ENCODE results near the gene MAP4K1. TPM values are rescaled to one million over a fixed set of nuclear protein-coding genes. Genes with fewer than 3 reads are reported as not detected.
"Not testable (repeated sequence)": the region's sequence is repeated elsewhere in the genome, so short reads cannot be mapped to it uniquely, and the experiment has no call there.

Gene MAP4K1
- total RNA-seq, 2 donors from 2014 or later, result 2.0 to 2.9 TPM

DNA sequence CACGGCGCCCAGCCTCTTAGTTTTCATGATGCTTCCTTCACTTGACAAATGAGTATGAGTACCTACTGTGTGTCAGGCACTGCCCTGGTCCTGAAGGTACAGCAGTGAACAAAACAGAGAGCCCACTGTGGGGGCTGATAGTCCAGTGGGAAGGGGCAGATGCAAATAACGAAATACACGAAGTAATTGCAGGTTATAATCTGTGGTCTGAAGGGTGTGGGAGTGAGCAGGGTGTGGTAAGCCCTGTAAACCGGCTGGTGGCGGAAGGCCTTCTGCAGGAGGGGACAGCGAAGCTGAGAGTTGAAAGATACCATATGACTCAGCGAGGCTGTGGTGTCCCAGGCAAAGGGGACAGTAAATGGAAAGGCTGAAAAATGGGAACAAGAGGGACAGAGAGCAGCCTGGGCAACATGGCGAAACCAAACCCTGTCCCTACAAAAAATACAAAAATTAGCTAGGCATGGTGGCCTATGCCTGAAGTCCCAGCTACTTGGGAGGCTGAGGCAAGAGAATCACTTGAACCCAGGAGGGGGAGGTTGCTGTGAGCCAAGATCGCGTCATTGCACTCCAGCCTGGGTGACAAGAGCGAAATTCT lies 60.5 kb downstream of the MAP4K1 start:
- ATAC-seq (no peak), DNase-seq (no peak)
- Histone ChIP-seq H3K27ac (no peak overlapping the region), H3K4me1 (no peaks in the 10 kb centered on the region), H3K9me3 (no peaks in the 10 kb centered on the region), H3K36me3 (replicated peaks in 1 of 2; ENCODE audit: insufficient read depth in 1 of 2, low read depth in 2 of 2) (no peaks in the 10 kb centered on the region), H3K27me3 (no peaks in the 10 kb centered on the region), H3K4me3 (no peak overlapping the region)
- intact Hi-C loops (cut with DNase I), result no loop called here
- 67% methylated on average over 11 to 12 of the region's 12 CpGs for WGBS, 2 donors
- no peak for TF ChIP-seq POLR2A (IDR thresholded peaks at IDR 0.05)
- TF ChIP-seq, protein P1, sequence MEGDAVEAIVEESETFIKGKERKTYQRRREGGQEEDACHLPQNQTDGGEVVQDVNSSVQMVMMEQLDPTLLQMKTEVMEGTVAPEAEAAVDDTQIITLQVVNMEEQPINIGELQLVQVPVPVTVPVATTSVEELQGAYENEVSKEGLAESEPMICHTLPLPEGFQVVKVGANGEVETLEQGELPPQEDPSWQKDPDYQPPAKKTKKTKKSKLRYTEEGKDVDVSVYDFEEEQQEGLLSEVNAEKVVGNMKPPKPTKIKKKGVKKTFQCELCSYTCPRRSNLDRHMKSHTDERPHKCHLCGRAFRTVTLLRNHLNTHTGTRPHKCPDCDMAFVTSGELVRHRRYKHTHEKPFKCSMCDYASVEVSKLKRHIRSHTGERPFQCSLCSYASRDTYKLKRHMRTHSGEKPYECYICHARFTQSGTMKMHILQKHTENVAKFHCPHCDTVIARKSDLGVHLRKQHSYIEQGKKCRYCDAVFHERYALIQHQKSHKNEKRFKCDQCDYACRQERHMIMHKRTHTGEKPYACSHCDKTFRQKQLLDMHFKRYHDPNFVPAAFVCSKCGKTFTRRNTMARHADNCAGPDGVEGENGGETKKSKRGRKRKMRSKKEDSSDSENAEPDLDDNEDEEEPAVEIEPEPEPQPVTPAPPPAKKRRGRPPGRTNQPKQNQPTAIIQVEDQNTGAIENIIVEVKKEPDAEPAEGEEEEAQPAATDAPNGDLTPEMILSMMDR (IDR thresholded peaks at IDR 0.05), result no peak

DNA sequence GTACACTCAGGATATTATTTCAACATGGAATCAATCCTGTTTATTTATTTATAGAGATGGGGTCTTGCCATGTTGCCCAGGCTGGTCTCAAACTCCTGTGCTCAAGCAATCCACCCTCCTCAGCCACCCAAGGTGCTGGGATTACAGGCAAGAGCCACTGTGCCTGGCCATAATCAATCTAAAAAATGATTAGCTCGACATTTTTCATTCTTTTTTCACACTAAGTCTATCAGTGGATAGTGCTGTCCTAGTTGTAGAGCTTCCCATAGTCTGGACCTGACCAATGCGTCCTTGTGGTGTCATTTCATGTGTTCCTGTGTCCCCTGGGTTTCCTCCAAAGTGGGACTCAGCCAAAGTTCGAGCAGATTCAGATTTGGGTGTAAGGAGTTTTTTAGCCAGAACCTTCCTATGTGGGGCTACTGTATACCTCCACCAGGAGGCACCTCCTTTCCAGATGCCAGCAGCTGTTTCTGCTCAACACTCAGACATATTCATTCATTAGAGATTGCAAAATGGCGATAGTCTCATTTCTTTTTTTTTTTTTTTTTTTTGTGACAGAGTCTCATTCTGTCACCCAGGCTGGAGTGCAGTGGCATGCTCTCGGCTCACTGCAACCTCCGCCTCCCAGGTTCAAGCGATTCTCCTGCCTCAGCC lies 61.1 kb downstream of the MAP4K1 start:
- intact Hi-C loops (cut with DNase I), result no loop called here
- WGBS, 2 donors, result 64 to 68% methylated on average over 7 of the region's 7 CpGs

DNA sequence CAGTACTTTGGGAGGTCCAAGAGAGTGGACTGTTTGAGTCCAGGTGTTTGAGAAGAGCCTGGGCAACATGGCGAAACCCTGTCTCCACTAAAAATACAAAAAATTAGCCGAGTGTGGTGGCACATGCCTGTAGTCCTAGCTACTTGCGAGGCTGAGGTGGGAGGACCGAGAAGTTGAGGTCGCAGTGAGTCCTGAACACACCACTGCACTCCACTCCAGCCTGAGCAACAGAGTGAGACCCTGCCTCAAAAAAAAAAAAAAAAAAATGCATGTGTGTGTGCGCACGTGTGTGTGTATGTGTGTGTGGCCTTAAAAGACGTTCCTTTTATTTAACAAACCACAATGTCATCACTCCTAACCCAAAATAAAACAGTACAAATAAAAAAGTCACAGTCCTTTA lies 62.6 kb downstream of the MAP4K1 start:
- no peak for TF ChIP-seq POLR2A (IDR thresholded peaks at IDR 0.05)
- TF ChIP-seq, protein P1 (IDR thresholded peaks at IDR 0.05), result no peak
- no peak for ATAC-seq

More for the DNA sequence above, 61.1 kb downstream of the MAP4K1 start:
- ATAC-seq (no peak), DNase-seq (no peak)
- Histone ChIP-seq H3K4me1 (no peaks in the 10 kb centered on the region), H3K9me3 (no peaks in the 10 kb centered on the region), H3K4me3 (no peak overlapping the region), H3K27ac (no peak overlapping the region), H3K36me3 (replicated peaks in 1 of 2; ENCODE audit: insufficient read depth in 1 of 2, low read depth in 2 of 2) (no peaks in the 10 kb centered on the region), H3K27me3 (no peaks in the 10 kb centered on the region)
- TF ChIP-seq, protein P1 (IDR thresholded peaks at IDR 0.05), result no peak
- no peak for TF ChIP-seq POLR2A (IDR thresholded peaks at IDR 0.05)

DNA sequence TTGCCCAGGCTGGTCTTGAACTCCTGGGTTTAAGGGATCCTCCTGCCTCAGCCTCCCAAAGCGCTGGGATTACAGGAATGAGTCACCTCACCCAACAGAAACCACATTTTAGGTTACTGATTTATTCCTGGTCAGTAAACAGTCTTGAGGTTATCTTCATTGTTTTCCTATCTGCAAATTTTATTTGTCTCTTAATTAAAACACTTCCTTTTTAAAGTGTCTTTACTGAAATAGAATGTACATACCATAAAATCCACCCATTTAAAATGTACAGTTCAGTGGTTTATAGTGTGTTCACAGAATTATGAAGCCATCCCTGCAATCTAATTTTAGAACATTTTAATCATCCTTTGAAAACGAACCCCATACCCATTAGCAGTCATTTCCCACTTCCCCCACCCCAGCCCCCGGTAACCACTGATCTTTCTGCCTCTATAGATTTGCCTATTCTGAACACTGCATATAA lies 63.0 kb downstream of the MAP4K1 start:
- no peaks in the 10 kb centered on the region for H3K27me3 ChIP-seq
- H3K36me3 ChIP-seq (replicated peaks in 1 of 2; ENCODE audit: insufficient read depth in 1 of 2, low read depth in 2 of 2), result no peaks in the 10 kb centered on the region
- H3K4me3 ChIP-seq, result no peak overlapping the region
- H3K4me1 ChIP-seq, result no peaks in the 10 kb centered on the region
- H3K27ac ChIP-seq, result no peak overlapping the region
- intact Hi-C loops (cut with DNase I), result no loop called here
- 41 to 60% methylated on average over 3 of the region's 3 CpGs for WGBS, 2 donors
- DNase-seq (no peak), ATAC-seq (no peak)
- TF ChIP-seq, protein P1 (IDR thresholded peaks at IDR 0.05), result no peak
- TF ChIP-seq POLR2A (IDR thresholded peaks at IDR 0.05), result no peak
- no peaks in the 10 kb centered on the region for H3K9me3 ChIP-seq

More for the DNA sequence above, 62.6 kb downstream of the MAP4K1 start:
- Histone ChIP-seq H3K9me3 (no peaks in the 10 kb centered on the region), H3K4me1 (no peaks in the 10 kb centered on the region), H3K27ac (no peak overlapping the region), H3K27me3 (no peaks in the 10 kb centered on the region), H3K36me3 (replicated peaks in 1 of 2; ENCODE audit: insufficient read depth in 1 of 2, low read depth in 2 of 2) (no peaks in the 10 kb centered on the region), H3K4me3 (no peak overlapping the region)
- intact Hi-C loops (cut with DNase I), result no loop called here
- DNase-seq, result no peak
- WGBS, 2 donors, result 67 to 68% methylated on average over 8 of the region's 8 CpGs

DNA sequence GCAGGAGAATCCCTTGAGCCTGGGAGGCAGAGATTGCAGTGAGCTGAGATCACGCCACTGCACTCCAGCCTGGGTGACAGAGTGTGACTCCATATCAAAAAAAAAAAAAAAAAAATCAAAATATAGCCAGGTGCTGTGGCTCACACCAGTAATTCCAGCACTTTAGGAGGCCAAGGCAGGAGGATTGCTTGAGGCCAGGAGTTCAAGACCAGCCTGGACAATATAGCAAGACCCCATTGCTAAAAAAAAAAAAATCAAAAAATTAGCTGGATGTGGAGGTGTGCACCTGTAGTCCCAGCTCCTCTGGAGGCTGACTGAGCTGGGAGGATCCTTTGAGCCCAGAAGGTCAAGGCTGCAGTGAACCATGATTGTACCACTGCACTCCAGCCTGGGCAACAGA lies 64.5 kb downstream of the MAP4K1 start:
- ATAC-seq; H3K9me3 ChIP-seq; H3K4me3 ChIP-seq; intact Hi-C loops (cut with DNase I); H3K4me1 ChIP-seq; H3K36me3 ChIP-seq (replicated peaks in 1 of 2; ENCODE audit: insufficient read depth in 1 of 2, low read depth in 2 of 2); H3K27ac ChIP-seq; DNase-seq; H3K27me3 ChIP-seq: not testable (repeated sequence)
- 100% methylated on average over 1 of the region's 1 CpG for whole genome bisulfite sequencing, 2 donors

Data from body of pancreas (tissue), 4 donors.